Measurements from ENCODE around the gene GPC5. TPM values are rescaled to one million over a fixed set of nuclear protein-coding genes. Genes with fewer than 3 reads are reported as not detected.

GPC5 gene
- total and polyA plus RNA-seq, 9 of the 15 experiments (the other 6 are each of a cell fraction or from before 2014, with no cell fraction given) = 0.18 to 0.27 TPM; not detected in 7

GRCh38 chr13:92767468-92767867 lies 1369.0 kb downstream of the GPC5 start (continued):
- no peak for TF ChIP-seq TRIM25 (IDR thresholded peaks at IDR 0.05; ENCODE audit: borderline replicate concordance)
- no peak for TF ChIP-seq CCAR2 (IDR thresholded peaks at IDR 0.05; ENCODE audit: low read depth, low read length)
- TF ChIP-seq ZC3H11A (IDR thresholded peaks at IDR 0.05; ENCODE audit: low read depth, low read length) = no peak
- TF ChIP-seq ZNF584 (CRISPR knock-in tag; IDR thresholded peaks at IDR 0.05; ENCODE audit: low read depth) = no peak

GRCh38 chr13:92768602-92769001 lies 1370.2 kb downstream of the GPC5 start:
- Histone ChIP-seq H3K27me3 (ENCODE audit: control insufficient read depth in 2 of 2, insufficient read depth in 2 of 2, low read length in 2 of 2) (no peaks in the 10 kb centered on the region), H2AFZ (ENCODE audit: low read depth, low read length) (no peak overlapping the region), H3K27ac (ENCODE audit: extremely low read depth, low read depth, low read length) (no peak overlapping the region), H3K4me2 (ENCODE audit: insufficient read depth, low read length) (no peak overlapping the region), H3K4me3 (no peak overlapping the region), H3K4me1 (replicated peaks in 1 of 2; ENCODE audit: control insufficient read depth in 2 of 2, insufficient read depth in 2 of 2, low read length in 2 of 2) (no peaks in the 10 kb centered on the region), H3K9ac (ENCODE audit: insufficient read depth in 1 of 2, low read depth in 2 of 2, low read length in 2 of 2) (no peak overlapping the region), H3K9me3 (replicated peaks; ENCODE audit: control insufficient read depth, insufficient read depth, low read depth, low read length) (no peaks in the 10 kb centered on the region), H3K79me2 (ENCODE audit: control insufficient read depth, insufficient read depth, low read length) (no peaks in the 10 kb centered on the region), H4K20me1 (replicated peaks; ENCODE audit: control insufficient read depth, insufficient read depth, low read length) (no peaks in the 10 kb centered on the region), H3K9me1 (ENCODE audit: control insufficient read depth, insufficient read depth, low read length) (no peaks in the 10 kb centered on the region), H3K36me3 (ENCODE audit: control insufficient read depth, insufficient read depth, low read length) (no peaks in the 10 kb centered on the region)
- no peak for ATAC-seq
- no TSS peak for BruUV-seq (replicated peaks)
- intact Hi-C loops (cut with micrococcal nuclease) = no loop called here
- no peak for TF ChIP-seq HMG20A (CRISPR knock-in tag; conservative IDR thresholded peaks at IDR 0.05)
- TF ChIP-seq ZNF232 (CRISPR knock-in tag; IDR thresholded peaks at IDR 0.05) = no peak
- WGBS (ENCODE audit: insufficient coverage, low coverage, missing lambda C conversion rate) = 0% methylated on average over 4 of the region's 4 CpGs
- no peak for DNase-seq (ENCODE audit: extremely low read depth in 1 of 4, low spot score in 3 of 4)
- no peak for FAIRE-seq
- POLR2A ChIA-PET = no interaction called here
- in situ Hi-C loops (cut with MboI) = no loop called here
- CTCF ChIA-PET (ENCODE audit: low intra/inter-chr PET ratio) = no interaction called here
